B cell (primary cell): ENCODE results near the gene MAMDC4. TPM values are rescaled to one million over a fixed set of nuclear protein-coding genes. Genes with fewer than 3 reads are reported as not detected.
"Not testable (repeated sequence)": the region's sequence is repeated elsewhere in the genome, so short reads cannot be mapped to it uniquely, and the experiment has no call there.

Source experiments
- ATAC-seq: fragments of 200-7000 bp; cut with Tn5 transposase; one replicate; pipeline ENCODE4 v1.10.0; 2021; ENCODE audit warnings: low read depth, mild to moderate bottlenecking, moderate number of reproducible peaks, moderate library complexity
- CTCF ChIA-PET: fragments of 350-600 bp; sonication (Branson Sonifier 250); formaldehyde crosslinking; loops from one replicate; lab custom pipeline; 2021; ENCODE audit warnings: antibody characterized with exemption, inconsistent platforms; lab: Charles Lee
- POLR2A ChIA-PET: fragments of 350-600 bp; sonication (Branson Sonifier 250); formaldehyde crosslinking; loops from one replicate; lab custom pipeline; 2021; ENCODE audit warnings: antibody characterized with exemption; lab: Charles Lee
- DNase-seq: peaks from one replicate; pipeline ENCODE4 v3.0.0; 2013
- H2AFZ ChIP-seq: 2 replicates; pipeline ENCODE4 v1.6.1; 2012; ENCODE audit warnings: mild to moderate bottlenecking, low read depth, low read length; ENCODE audit not compliant: insufficient read depth, poor library complexity, severe bottlenecking
- H3K27ac ChIP-seq, 2 donors: 1 replicate in 1 of 2; 2 replicates in 1 of 2; pipeline ENCODE4 v1.5.1; 2012 to 2013; ENCODE audit warnings: low read length in 2 of 2, mild to moderate bottlenecking in 2 of 2, moderate library complexity in 1 of 2
- H3K27me3 ChIP-seq, 4 experiments: fragments of 200-600 bp in 1 of 4; sonication (generic) in 1 of 4; replicated peaks in 1 of 4; 1 replicate in 2 of 4; 2 replicates in 2 of 4; pipeline versions ENCODE4 v1.6.1 to v1.7.0; 2013 to 2016; ENCODE audit warnings: low read length in 3 of 4, mild to moderate bottlenecking in 2 of 4, mixed read lengths in 1 of 4, moderate library complexity in 1 of 4; ENCODE audit not compliant: insufficient read depth in 4 of 4, control insufficient read depth in 3 of 4; ENCODE audit errors: control extremely low read depth in 1 of 4
- H3K36me3 ChIP-seq, 2 experiments: replicated peaks in 1 of 2; 1 replicate in 1 of 2; 2 replicates in 1 of 2; pipeline versions ENCODE4 v1.6.1 to v1.7.1; 2013; ENCODE audit warnings: low read length in 1 of 2; ENCODE audit not compliant: insufficient read depth in 2 of 2, control insufficient read depth in 1 of 2; ENCODE audit errors: control extremely low read depth in 1 of 2, extremely low read depth in 1 of 2
- H3K4me1 ChIP-seq, 2 donors: fragments of 200-600 bp in 1 of 2; sonication (generic) in 1 of 2; 1 replicate in 1 of 2; 2 replicates in 1 of 2; pipeline versions ENCODE4 v1.5.1 to v1.6.1; 2013 to 2017; ENCODE audit warnings: low read length in 2 of 2; ENCODE audit not compliant: control insufficient read depth in 2 of 2, insufficient read depth in 2 of 2
- H3K4me2 ChIP-seq: replicated peaks from 2 replicates; pipeline ENCODE3; 2012; ENCODE audit warnings: mild to moderate bottlenecking, low read depth, low read length; ENCODE audit not compliant: poor library complexity, severe bottlenecking
- H3K4me3 ChIP-seq, 5 experiments: fragments of 200-600 bp in 1 of 5; sonication (generic) in 1 of 5; 1 replicate in 3 of 5; 2 replicates in 2 of 5; pipeline versions ENCODE4 v1.5.1 to v1.7.0; 2011 to 2016; ENCODE audit warnings: low read length in 4 of 5, mild to moderate bottlenecking in 4 of 5, low read depth in 2 of 5, control low read depth in 1 of 5, moderate library complexity in 1 of 5; ENCODE audit not compliant: insufficient read depth in 1 of 5; ENCODE audit errors: control extremely low read depth in 1 of 5, extremely low read depth in 1 of 5
- H3K79me2 ChIP-seq: fragments of 200-600 bp; sonication (generic); one replicate; pipeline ENCODE4 v1.6.0; 2016; ENCODE audit warnings: low read length; ENCODE audit not compliant: control insufficient read depth, insufficient read depth
- H3K9ac ChIP-seq: fragments of 200-600 bp; sonication (generic); 2 replicates; pipeline ENCODE4 v1.6.1; 2017; ENCODE audit warnings: mild to moderate bottlenecking, low read length, moderate library complexity
- H3K9me3 ChIP-seq, 3 donors: one replicate each; pipeline versions ENCODE4 v1.6.1 to v1.7.1; 2013; ENCODE audit warnings: low read length in 2 of 3; ENCODE audit not compliant: control insufficient read depth in 2 of 3, insufficient read depth in 1 of 3; ENCODE audit errors: control extremely low read depth in 1 of 3
- H4K20me1 ChIP-seq: 2 replicates; pipeline ENCODE4 v1.6.0; 2012; ENCODE audit warnings: mild to moderate bottlenecking, low read length; ENCODE audit not compliant: insufficient read depth, control insufficient read depth, poor library complexity, severe bottlenecking
- H3K27ac Mint-ChIP-seq: one replicate; pipeline ENCODE4 v1.8.0; 2021; ENCODE audit warnings: mixed read lengths
- H3K27me3 Mint-ChIP-seq: one replicate; pipeline ENCODE4 v1.8.0; 2021; ENCODE audit warnings: mixed read lengths
- H3K4me1 Mint-ChIP-seq: one replicate; pipeline ENCODE4 v1.8.0; 2021; ENCODE audit warnings: mixed read lengths
- H3K4me3 Mint-ChIP-seq: one replicate; pipeline ENCODE4 v1.8.0; 2021; ENCODE audit warnings: mixed read lengths
- H3K9me3 Mint-ChIP-seq: one replicate; pipeline ENCODE4 v1.8.0; 2022; ENCODE audit warnings: mixed read lengths; ENCODE audit not compliant: insufficient read depth
- CTCF ChIP-seq: fragments of 200-600 bp; IDR thresholded peaks from one replicate; pipeline ENCODE4 v1.8.0; 2022; ENCODE audit warnings: antibody characterized with exemption, mild to moderate bottlenecking
- EZH2 ChIP-seq: IDR thresholded peaks from 2 replicates; pipeline ENCODE4 v1.6.1; 2012; ENCODE audit warnings: borderline replicate concordance, low read depth, mild to moderate bottlenecking, moderate library complexity, low read length; ENCODE audit not compliant: insufficient read depth, poor library complexity, severe bottlenecking
- WGBS: methylation state at CpG from one replicate; pipeline ENCODE4 v1.1.5; 2013; ENCODE audit warnings: missing lambda C conversion rate; ENCODE audit not compliant: insufficient coverage; 5-methylcytosine and 5-hydroxymethylcytosine counted together
- intact Hi-C: fragments of 100-400 bp; cut with micrococcal nuclease; formaldehyde crosslinking; loops from one replicate; pipeline ENCODE4 v1.10.0; 2022
- polyA plus RNA-seq: library from polyadenylated mRNA; depleted of rRNA; stranded (reverse); fragments of >200 nt; gene quantifications from 2 replicates; pipeline ENCODE4 v1.2.3, GENCODE V29; 2012
- total RNA-seq, 2 donors: library from RNA; stranded (reverse); fragments of 120-200 nt in 1 of 2; gene quantifications; 1 replicate in 1 of 2; 2 replicates in 1 of 2; pipeline versions ENCODE4 v1.2.3 to v1.2.4, GENCODE V29; 2013 to 2022

MAMDC4 gene
- total and polyA plus RNA-seq, 2 donors (not counting 1 experiment from before 2014, with no cell fraction given), result 5.4 to 6.8 TPM

GRCh38 chr9:136866898-136867421 lies 14.8 kb downstream of the MAMDC4 start:
- Histone ChIP-seq H3K79me2 (peaks cover 35% of the 10 kb centered on the region), H3K4me2 (peak overlapping the region; percentile 92), H3K4me1 (peaks cover 8 to 19% of the 10 kb centered on the region in 2 donors), H2AFZ (peak overlapping the region; percentile 68), H3K36me3 (peaks cover 0 to 23% of the 10 kb centered on the region in 2 experiments), H4K20me1 (peaks cover 19% of the 10 kb centered on the region), H3K4me3 (peak overlapping the region in 4 of 5 experiments; percentile 31 to 85 (median 62)), H3K9ac (peak overlapping the region; percentile 53)
- Mint-ChIP-seq H3K27ac (peak overlapping the region; percentile 20), H3K4me1 (peaks cover 18% of the 10 kb centered on the region), H3K4me3 (peak overlapping the region; percentile 55)
- H3K27me3 Mint-ChIP-seq, H3K9me3 ChIP-seq, DNase-seq, H3K27me3 ChIP-seq, ATAC-seq, H3K27ac ChIP-seq, H3K9me3 Mint-ChIP-seq: not testable (repeated sequence)
- POLR2A ChIA-PET, result interaction anchor here (0.6 to 1.5 kb wide), 3 partner anchors 14 to 67 kb away, joined by 4 to 8 read pairs (median 5); no protein-coding TSS in a partner anchor
- CTCF ChIA-PET, result interaction anchor here (1.6 kb wide), 1 partner anchor 25 kb away, joined by 3 read pairs; the partner anchor contains the start of gene AJM1
- WGBS, result 95% methylated on average over 20 of the region's 29 CpGs
- intact Hi-C loops, result loop anchor here (1.0 kb wide), 4 partner anchors 15 to 76 kb away; partner anchors contain the start of genes PHPT1, TMEM141 and TRAF2

- Histone ChIP-seq H3K27ac (no peak overlapping the region), H3K4me1 (peaks cover 8 to 19% of the 10 kb centered on the region in 2 donors), H3K9ac (no peak overlapping the region), H3K36me3 (peaks cover 0 to 18% of the 10 kb centered on the region in 2 experiments), H3K79me2 (peaks cover 35% of the 10 kb centered on the region), H3K4me3 (no peak overlapping the region), H3K27me3 (no peaks in the 10 kb centered on the region), H3K9me3 (peaks cover 0 to 7% (median 0%) of the 10 kb centered on the region in 3 donors), H2AFZ (no peak overlapping the region), H4K20me1 (peaks cover 19% of the 10 kb centered on the region), H3K4me2 (no peak overlapping the region)
- TF ChIP-seq EZH2 (no peak), CTCF (no peak)
- intact Hi-C loops, result no loop called here
- peak overlapping the region; percentile 70 for H3K4me3 Mint-ChIP-seq
- H3K4me1 Mint-ChIP-seq, result peaks cover 18% of the 10 kb centered on the region
- H3K27me3 Mint-ChIP-seq, result no peaks in the 10 kb centered on the region
- ChIA-PET POLR2A (interaction anchor here (0.6 kb wide), 1 partner anchor 20 kb away, joined by 8 read pairs; no protein-coding TSS in a partner anchor), CTCF (interaction anchor here (1.6 kb wide), 1 partner anchor 25 kb away, joined by 3 read pairs; the partner anchor contains the start of gene AJM1)
- 96% methylated on average over 18 of the region's 18 CpGs for WGBS
- DNase-seq (no peak), ATAC-seq (no peak)
- H3K27ac Mint-ChIP-seq, result peak overlapping the region; percentile 26
- no peaks in the 10 kb centered on the region for H3K9me3 Mint-ChIP-seq
These were observed 15.3 kb downstream of the MAMDC4 start for GRCh38 chr9:136867480-136867879.
